Activated CD4-positive, alpha-beta T cell treated with anti-CD3 and anti-CD28 coated beads, Interleukin-2, amount 50 U/mL, for 24 hours (primary cell): Measurements from ENCODE around the gene EXOSC9.

Source experiments
- DNase-seq, 2 donors: peaks; one replicate each; pipeline ENCODE4 v3.0.0-alpha.2; 2020; ENCODE audit warnings: low read depth in 1 of 2, low spot score in 1 of 2

The EXOSC9 gene

GRCh38 chr4:121823505-121824170 lies 22.5 kb downstream of the EXOSC9 start, which contains the start of gene CCNA2:
TSS of gene CCNA2 (minus strand) at chr4:121823883. CDS start at chr4:121823628, 255 bp downstream.
- peak; percentile 91 to 95 for DNase-seq

- no peak for DNase-seq
Observed at GRCh38 chr4:121824171-121824527, 23.0 kb downstream of the EXOSC9 start.

- DNase-seq, result no peak
Observed at GRCh38 chr4:121824950-121825349, 23.8 kb downstream of the EXOSC9 start.

- no peak for DNase-seq
Observed at GRCh38 chr4:121827853-121828252, 26.7 kb downstream of the EXOSC9 start.

GRCh38 chr4:121829511-121829910 lies 28.4 kb downstream of the EXOSC9 start:
- DNase-seq, result no peak

GRCh38 chr4:121838136-121838535 lies 37.0 kb downstream of the EXOSC9 start:
- DNase-seq, result no peak

- no peak for DNase-seq
Observed at GRCh38 chr4:121842862-121843261, 41.7 kb downstream of the EXOSC9 start.

GRCh38 chr4:121846662-121847061 lies 45.5 kb downstream of the EXOSC9 start:
- no peak for DNase-seq

- no peak for DNase-seq
Observed at GRCh38 chr4:121851354-121851753, 50.2 kb downstream of the EXOSC9 start.

GRCh38 chr4:121860121-121860520 lies 59.0 kb downstream of the EXOSC9 start:
- DNase-seq, result no peak

- no peak for DNase-seq
Observed at GRCh38 chr4:121861426-121861825, 60.3 kb downstream of the EXOSC9 start.

GRCh38 chr4:121863799-121864198 lies 62.7 kb downstream of the EXOSC9 start:
- no peak for DNase-seq
